ENCODE measurements around the gene XRRA1.

Gene XRRA1

DNA sequence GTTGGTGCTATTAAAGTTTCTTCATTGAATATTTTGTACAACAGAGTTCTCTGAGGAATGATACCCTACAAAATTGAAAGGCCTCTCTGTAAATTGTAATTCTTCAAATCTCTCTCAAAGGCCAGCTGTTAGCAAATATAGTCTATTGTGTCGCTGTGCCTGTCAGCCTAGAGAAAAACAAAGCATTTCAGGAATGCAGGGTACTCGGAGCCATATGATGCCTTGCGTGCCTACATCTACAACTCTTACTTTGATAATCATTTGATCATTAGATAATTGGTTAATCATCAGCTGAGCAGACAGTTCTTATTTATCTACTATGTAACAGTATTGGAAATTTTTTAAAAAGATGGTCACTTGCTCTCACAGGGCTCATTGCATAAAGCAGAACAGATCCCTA lies 132.9 kb downstream of the XRRA1 start:
- CTCF ChIA-PET = interaction anchor here (0.6 kb wide), 1 partner anchor 425 kb away, joined by 3 read pairs; no protein-coding TSS in a partner anchor
- POLR2A ChIA-PET = no interaction called here
- no peak for DNase-seq (ENCODE audit: extremely low spot score)
- TF ChIP-seq ZNF384 (IDR thresholded peaks at IDR 0.05) (no peak), L3MBTL2 (conservative IDR thresholded peaks at IDR 0.05) (no peak), FOXK2 (IDR thresholded peaks at IDR 0.05) (no peak), BHLHE40 (IDR thresholded peaks at IDR 0.05; ENCODE audit: borderline replicate concordance) (no peak)

DNA sequence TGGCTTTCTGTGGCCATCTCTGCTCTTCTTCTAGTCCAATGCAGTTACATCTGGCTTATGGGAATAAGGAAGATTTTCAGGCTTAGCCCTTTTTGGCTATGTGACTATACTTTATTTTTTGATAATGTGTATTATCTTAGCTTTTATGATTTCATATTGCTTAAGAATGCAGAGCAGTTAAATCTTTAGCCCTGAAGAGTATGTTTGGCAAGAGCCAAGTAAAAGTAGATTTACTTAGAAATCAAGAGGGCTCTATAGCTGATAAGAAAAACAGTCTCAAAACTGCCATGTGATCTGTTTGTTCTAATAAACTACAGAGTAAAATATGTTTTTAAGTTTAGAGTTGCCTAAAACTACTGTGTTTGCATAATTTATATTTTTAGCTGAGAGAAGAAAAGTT lies 139.1 kb downstream of the XRRA1 start:
- no peak for TF ChIP-seq NFRKB (IDR thresholded peaks at IDR 0.05)
- no peak for TF ChIP-seq LEF1 (IDR thresholded peaks at IDR 0.05; ENCODE audit: borderline replicate concordance)
- no peak for TF ChIP-seq ZNF384 (IDR thresholded peaks at IDR 0.05)
- TF ChIP-seq FOXK2 (IDR thresholded peaks at IDR 0.05) = no peak
- TF ChIP-seq BHLHE40 (IDR thresholded peaks at IDR 0.05; ENCODE audit: borderline replicate concordance) = no peak
- no peak for TF ChIP-seq TARDBP (IDR thresholded peaks at IDR 0.05)
- no peak for TF ChIP-seq ARNT (IDR thresholded peaks at IDR 0.05)
- DNase-seq (ENCODE audit: extremely low spot score) = no peak
- ChIA-PET CTCF (no interaction called here), POLR2A (no interaction called here)

DNA sequence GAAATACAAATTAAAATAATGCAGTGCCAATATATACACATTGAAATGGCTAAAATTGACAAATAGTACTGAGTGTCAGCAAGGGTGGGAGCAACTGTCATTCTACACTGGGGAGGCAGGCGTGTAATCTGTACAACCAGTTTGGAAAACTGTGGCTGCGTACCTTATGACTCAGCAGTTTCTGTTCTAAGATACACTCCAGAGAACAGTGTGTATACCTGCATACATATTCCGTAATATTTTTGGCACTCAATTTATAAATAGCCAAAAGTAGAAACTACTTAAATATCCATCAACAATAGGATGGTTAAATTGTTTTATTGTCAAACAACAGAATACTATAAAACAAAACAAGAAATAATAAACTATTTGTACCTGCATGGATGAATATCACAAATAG lies 142.6 kb downstream of the XRRA1 start:
- CTCF ChIA-PET = no interaction called here
- POLR2A ChIA-PET = no interaction called here
- TF ChIP-seq CTBP1 (IDR thresholded peaks at IDR 0.05; ENCODE audit: borderline replicate concordance) (no peak), ELF4 (IDR thresholded peaks at IDR 0.05) (no peak)
- DNase-seq (ENCODE audit: extremely low spot score) = no peak

DNA sequence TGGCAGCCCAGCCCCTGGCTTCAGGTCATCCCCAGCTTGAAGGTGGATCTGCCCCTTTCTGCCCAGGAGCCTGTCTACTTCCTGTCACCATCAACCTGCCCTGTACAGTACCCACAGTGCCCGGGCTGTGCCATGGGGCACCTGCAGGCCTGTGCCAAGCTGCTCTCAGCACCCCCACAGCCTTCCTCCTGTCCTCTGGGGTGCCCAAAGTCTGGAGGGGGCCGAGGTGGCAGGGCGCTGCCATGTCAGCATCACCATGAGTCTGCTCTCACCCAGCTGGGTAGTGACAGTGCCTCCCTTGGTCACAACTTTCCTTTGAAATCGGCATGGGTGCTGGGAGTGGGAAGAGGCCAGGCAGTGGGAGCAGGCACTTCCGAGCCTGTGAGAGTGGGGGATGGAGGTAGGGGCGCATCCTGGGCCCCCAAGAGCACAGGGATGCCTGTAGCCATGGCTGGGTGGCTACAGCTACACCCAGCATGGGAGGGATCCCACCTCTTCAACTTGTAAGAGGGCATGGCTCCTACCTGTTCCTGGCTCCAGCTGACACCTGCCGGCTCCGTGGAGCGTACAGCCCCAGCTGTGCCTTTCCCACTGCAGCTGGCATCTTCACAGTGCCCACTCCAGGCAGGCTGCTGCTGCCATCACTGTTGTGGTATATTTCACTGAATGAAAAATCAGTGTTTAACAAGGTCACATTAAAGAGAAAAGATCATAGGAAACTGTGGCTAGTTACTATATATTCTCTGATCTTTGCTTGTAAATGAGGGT lies 157.4 kb downstream of the XRRA1 start:
- ChIA-PET POLR2A (no interaction called here), CTCF (no interaction called here)
- DNase-seq (ENCODE audit: extremely low spot score) = no peak
- TF ChIP-seq FOXK2 (IDR thresholded peaks at IDR 0.05) = no peak
- TF ChIP-seq LEF1 (IDR thresholded peaks at IDR 0.05; ENCODE audit: borderline replicate concordance) = no peak
- TF ChIP-seq HDGF (IDR thresholded peaks at IDR 0.05; ENCODE audit: borderline replicate concordance) = no peak
- TF ChIP-seq BHLHE40 (IDR thresholded peaks at IDR 0.05; ENCODE audit: borderline replicate concordance) = no peak
- no peak for TF ChIP-seq SP1 (IDR thresholded peaks at IDR 0.05)
- TF ChIP-seq SUZ12 (IDR thresholded peaks at IDR 0.05) = no peak
- no peak for TF ChIP-seq ZNF384 (IDR thresholded peaks at IDR 0.05)
- TF ChIP-seq FOXA1 (IDR thresholded peaks at IDR 0.05) = no peak
- TF ChIP-seq, protein P1, sequence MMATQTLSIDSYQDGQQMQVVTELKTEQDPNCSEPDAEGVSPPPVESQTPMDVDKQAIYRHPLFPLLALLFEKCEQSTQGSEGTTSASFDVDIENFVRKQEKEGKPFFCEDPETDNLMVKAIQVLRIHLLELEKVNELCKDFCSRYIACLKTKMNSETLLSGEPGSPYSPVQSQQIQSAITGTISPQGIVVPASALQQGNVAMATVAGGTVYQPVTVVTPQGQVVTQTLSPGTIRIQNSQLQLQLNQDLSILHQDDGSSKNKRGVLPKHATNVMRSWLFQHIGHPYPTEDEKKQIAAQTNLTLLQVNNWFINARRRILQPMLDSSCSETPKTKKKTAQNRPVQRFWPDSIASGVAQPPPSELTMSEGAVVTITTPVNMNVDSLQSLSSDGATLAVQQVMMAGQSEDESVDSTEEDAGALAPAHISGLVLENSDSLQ (IDR thresholded peaks at IDR 0.05) = no peak
- no peak for TF ChIP-seq FOXM1 (IDR thresholded peaks at IDR 0.05; ENCODE audit: borderline replicate concordance)
- no peak for TF ChIP-seq L3MBTL2 (conservative IDR thresholded peaks at IDR 0.05)
- TF ChIP-seq NFRKB (IDR thresholded peaks at IDR 0.05) = no peak
- TF ChIP-seq CTBP1 (IDR thresholded peaks at IDR 0.05; ENCODE audit: borderline replicate concordance) = no peak
- TF ChIP-seq ARNT (IDR thresholded peaks at IDR 0.05) = no peak
- TF ChIP-seq TARDBP (IDR thresholded peaks at IDR 0.05) = no peak
- TF ChIP-seq ELF4 (IDR thresholded peaks at IDR 0.05) = no peak
